ENCODE data around the gene CDK14. TPM values are rescaled to one million over a fixed set of nuclear protein-coding genes. Genes with fewer than 3 reads are reported as not detected.

CDK14 gene
- total RNA-seq, 4 donors from 2014 or later, result 29.3 to 37.8 (median 33.0) TPM

DNA sequence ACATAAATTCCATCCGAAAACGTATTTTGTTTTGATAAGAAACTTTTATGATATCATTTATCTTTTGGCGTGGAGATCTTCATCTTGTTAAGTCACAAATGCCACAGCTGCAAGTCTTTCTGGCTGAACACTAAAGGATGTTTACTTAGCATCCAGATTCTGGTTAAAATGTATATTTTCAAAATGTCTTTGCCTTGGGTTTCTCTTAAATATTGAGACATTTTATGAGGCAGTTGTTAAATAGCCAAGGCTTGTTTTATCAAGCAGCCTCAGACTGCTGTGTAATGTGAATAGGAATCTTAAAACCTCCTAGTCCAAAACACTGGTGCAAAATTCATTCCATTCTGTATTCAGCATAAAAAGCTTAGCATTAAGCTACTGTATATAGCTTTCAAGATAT is 531.8 kb downstream of the CDK14 start:
- H3K36me3 ChIP-seq, result no peaks in the 10 kb centered on the region
- H3K4me3 ChIP-seq (replicated peaks in 1 of 3), result no peak overlapping the region
- no peaks in the 10 kb centered on the region for H3K27me3 ChIP-seq
- H3K27ac ChIP-seq, result no peak overlapping the region
- no peak for DNase-seq
- no peaks in the 10 kb centered on the region for H3K4me1 ChIP-seq
- intact Hi-C loops (cut with DNase I), result no loop called here
- H3K9me3 ChIP-seq, result no peaks in the 10 kb centered on the region
- 67 to 69% methylated on average over 3 of the region's 3 CpGs for WGBS, 2 donors
- TF ChIP-seq, protein P1, sequence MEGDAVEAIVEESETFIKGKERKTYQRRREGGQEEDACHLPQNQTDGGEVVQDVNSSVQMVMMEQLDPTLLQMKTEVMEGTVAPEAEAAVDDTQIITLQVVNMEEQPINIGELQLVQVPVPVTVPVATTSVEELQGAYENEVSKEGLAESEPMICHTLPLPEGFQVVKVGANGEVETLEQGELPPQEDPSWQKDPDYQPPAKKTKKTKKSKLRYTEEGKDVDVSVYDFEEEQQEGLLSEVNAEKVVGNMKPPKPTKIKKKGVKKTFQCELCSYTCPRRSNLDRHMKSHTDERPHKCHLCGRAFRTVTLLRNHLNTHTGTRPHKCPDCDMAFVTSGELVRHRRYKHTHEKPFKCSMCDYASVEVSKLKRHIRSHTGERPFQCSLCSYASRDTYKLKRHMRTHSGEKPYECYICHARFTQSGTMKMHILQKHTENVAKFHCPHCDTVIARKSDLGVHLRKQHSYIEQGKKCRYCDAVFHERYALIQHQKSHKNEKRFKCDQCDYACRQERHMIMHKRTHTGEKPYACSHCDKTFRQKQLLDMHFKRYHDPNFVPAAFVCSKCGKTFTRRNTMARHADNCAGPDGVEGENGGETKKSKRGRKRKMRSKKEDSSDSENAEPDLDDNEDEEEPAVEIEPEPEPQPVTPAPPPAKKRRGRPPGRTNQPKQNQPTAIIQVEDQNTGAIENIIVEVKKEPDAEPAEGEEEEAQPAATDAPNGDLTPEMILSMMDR (IDR thresholded peaks at IDR 0.05), result no peak
- no peak for TF ChIP-seq POLR2A (IDR thresholded peaks at IDR 0.05)

DNA sequence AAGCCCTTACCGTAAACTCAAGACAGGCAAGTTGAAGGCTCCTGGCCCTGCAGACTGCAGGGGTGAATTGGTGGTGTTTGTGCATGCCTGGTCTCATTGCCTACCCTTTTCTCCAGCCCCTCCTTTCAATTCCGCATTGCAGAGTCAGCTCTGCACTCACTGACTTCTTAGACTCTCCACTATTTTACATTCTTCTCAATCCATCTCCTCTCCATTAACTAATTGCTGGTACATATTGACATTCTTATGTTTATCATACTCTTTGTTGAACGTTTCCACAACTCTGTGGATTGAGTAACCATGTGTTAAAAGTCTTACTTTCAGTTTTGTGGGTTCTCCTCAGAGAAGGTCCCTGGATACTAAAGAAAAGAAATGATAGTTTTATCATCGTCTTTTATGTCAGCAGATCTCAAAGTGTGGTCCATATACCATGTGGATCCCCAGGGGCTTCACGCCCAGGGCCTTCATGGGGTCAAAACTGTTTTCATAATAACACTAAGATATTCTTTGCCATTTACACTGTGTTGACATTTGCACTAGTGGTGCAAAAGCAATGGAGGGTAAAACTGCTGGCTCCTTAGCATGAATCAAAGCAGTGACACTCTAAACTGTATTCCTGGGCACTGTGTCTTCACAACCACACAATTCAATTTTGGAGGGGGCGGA is 532.7 kb downstream of the CDK14 start:
- no peak overlapping the region for H3K27ac ChIP-seq
- H3K36me3 ChIP-seq, result no peaks in the 10 kb centered on the region
- no peak for TF ChIP-seq POLR2A (IDR thresholded peaks at IDR 0.05)
- TF ChIP-seq, protein P1 (IDR thresholded peaks at IDR 0.05), result no peak
- no peaks in the 10 kb centered on the region for H3K4me1 ChIP-seq
- H3K4me3 ChIP-seq (replicated peaks in 1 of 3), result no peak overlapping the region
- no peak for DNase-seq
- no peaks in the 10 kb centered on the region for H3K9me3 ChIP-seq
- no peaks in the 10 kb centered on the region for H3K27me3 ChIP-seq
- WGBS, 2 donors, result 67 to 71% methylated on average over 6 of the region's 6 CpGs
- intact Hi-C loops (cut with DNase I), result no loop called here

DNA sequence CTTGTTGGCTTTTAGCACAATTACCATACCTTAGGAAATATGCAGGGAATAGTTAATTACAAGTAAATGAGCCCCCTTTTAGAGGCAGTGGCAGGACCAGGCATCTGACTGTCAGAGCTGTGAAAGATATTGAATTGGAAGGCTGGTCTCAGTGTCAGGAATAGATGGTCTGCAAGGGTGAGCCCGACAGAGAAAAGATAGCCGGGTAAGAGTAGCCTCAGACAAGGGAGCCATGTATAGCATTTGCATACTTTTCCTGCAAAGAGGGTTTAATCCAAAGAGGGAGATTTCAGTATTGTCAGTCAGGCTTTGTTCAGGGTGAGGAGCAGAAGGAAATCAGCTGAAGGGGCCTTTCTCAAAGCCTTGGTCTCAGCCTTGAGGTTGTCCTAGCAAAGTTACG is 539.2 kb downstream of the CDK14 start:
- H3K27ac ChIP-seq, result no peak overlapping the region
- no peak for DNase-seq
- H3K4me3 ChIP-seq (replicated peaks in 1 of 3), result no peak overlapping the region
- no peaks in the 10 kb centered on the region for H3K9me3 ChIP-seq
- 90 to 94% methylated on average over 3 of the region's 3 CpGs for WGBS, 2 donors
- TF ChIP-seq, protein P1 (IDR thresholded peaks at IDR 0.05), result no peak
- TF ChIP-seq POLR2A (IDR thresholded peaks at IDR 0.05), result no peak
- no peaks in the 10 kb centered on the region for H3K4me1 ChIP-seq
- intact Hi-C loops (cut with DNase I), result no loop called here
- H3K27me3 ChIP-seq, result no peaks in the 10 kb centered on the region
- no peaks in the 10 kb centered on the region for H3K36me3 ChIP-seq

DNA sequence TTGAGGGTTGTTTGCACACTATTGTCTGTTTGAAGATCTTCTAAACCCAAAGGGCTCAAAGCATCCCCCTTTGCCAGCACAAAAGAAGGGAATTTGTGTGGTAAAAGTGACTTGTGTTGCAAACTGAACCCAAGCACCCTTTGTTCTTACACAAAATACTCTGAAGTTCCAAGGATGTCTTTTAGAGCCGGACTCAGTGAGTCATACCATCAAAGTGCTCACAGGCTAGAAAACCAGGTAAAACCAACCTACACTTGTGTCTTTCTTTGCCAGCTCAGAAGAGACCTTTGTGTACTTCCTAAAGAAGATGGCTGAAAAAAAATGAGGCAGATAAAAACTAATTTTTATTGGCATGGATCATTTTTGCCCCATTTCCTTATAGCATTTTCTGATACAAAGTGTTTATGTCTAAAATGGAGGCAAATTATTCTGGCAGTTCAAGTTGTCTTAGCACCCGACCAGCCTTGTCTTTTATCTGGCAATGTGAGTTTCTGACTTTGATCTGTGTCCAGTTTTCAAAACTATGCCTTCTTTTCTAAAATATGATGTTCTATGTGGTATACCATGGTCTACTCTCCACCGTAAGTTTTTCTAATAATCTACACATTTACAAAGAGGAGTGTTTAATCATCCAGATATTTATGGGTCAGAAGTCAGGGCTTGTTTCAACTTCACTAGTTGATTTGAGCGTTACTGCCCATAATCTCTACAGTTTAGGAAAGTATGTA is 539.7 kb downstream of the CDK14 start:
- H3K4me3 ChIP-seq (replicated peaks in 1 of 3), result no peak overlapping the region
- WGBS, 2 donors, result 69 to 85% methylated on average over 4 of the region's 4 CpGs
- intact Hi-C loops (cut with DNase I), result no loop called here
- H3K36me3 ChIP-seq, result no peaks in the 10 kb centered on the region
- H3K9me3 ChIP-seq, result no peaks in the 10 kb centered on the region
- H3K4me1 ChIP-seq, result peaks cover 2 to 3% of the 10 kb centered on the region in 2 donors
- DNase-seq, result no peak
- no peak overlapping the region for H3K27ac ChIP-seq
- no peaks in the 10 kb centered on the region for H3K27me3 ChIP-seq
- TF ChIP-seq POLR2A (IDR thresholded peaks at IDR 0.05), result no peak
- TF ChIP-seq, protein P1 (IDR thresholded peaks at IDR 0.05), result no peak

DNA sequence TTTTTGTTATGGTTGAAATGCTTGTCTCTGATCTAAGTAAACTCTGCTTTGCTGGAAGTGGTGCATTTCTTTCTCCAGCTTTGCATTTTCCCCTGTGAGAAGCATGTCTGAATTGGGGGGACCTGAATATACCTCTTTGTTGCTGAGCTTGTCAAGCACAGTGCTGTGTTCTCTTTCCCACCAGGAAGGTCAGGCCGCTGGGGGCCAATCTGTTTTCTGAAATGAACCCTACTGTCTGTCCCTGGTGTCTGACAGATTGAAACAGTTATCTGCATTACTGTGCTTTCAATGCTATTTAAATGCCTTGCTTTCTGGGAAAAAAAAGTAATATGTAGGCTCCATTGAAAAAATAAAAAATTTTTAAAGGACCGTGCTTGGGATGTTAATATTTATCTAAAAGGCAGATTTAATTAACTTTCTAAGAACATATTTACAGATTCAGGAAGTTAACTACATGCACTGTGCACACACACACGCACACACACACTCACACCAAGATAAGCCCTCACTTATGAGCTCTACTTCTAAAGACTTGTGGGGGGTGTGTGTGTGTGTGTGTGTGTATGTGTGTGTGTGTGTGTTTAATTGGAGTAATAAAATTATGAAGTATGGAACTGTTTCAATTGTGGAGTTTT is 541.1 kb downstream of the CDK14 start:
- intact Hi-C loops (cut with DNase I), result no loop called here

More for the DNA sequence above, 541.1 kb downstream of the CDK14 start:
- no peak overlapping the region for H3K27ac ChIP-seq
- H3K9me3 ChIP-seq, result no peaks in the 10 kb centered on the region
- TF ChIP-seq POLR2A (IDR thresholded peaks at IDR 0.05), result no peak
- TF ChIP-seq, protein P1 (IDR thresholded peaks at IDR 0.05), result no peak
- H3K4me1 ChIP-seq, result peaks cover 4 to 8% of the 10 kb centered on the region in 2 donors
- H3K4me3 ChIP-seq (replicated peaks in 1 of 3), result no peak overlapping the region
- no peaks in the 10 kb centered on the region for H3K36me3 ChIP-seq
- DNase-seq, result no peak
- H3K27me3 ChIP-seq, result no peaks in the 10 kb centered on the region
- 82 to 85% methylated on average over 3 of the region's 3 CpGs for WGBS, 2 donors
